ENCODE data around the gene ARFGAP3.

The ARFGAP3 gene

GRCh38 chr22:42856865-42857704 is at the start of gene ARFGAP3:
Gene ARFGAP3, minus strand, starts transcription at chr22:42857273. Its CDS starts 91 bp downstream, at chr22:42857182.
- DNase-seq, result peak; percentile 94

- no peak for DNase-seq
Observed at GRCh38 chr22:42905702-42906183, 48.7 kb upstream of the ARFGAP3 start.

GRCh38 chr22:42905217-42905616 is 48.1 kb upstream of the ARFGAP3 start:
- DNase-seq, result no peak

GRCh38 chr22:42904050-42904449 is 47.0 kb upstream of the ARFGAP3 start:
- no peak for DNase-seq

- no peak for DNase-seq
Observed at GRCh38 chr22:42902875-42903510, 45.9 kb upstream of the ARFGAP3 start.

GRCh38 chr22:42901790-42902508 is 44.9 kb upstream of the ARFGAP3 start:
- DNase-seq, result no peak

GRCh38 chr22:42897960-42898359 is 40.9 kb upstream of the ARFGAP3 start:
- DNase-seq, result no peak

GRCh38 chr22:42895541-42895981 is 38.5 kb upstream of the ARFGAP3 start:
- no peak for DNase-seq

GRCh38 chr22:42895087-42895486 is 38.0 kb upstream of the ARFGAP3 start:
- no peak for DNase-seq

GRCh38 chr22:42893371-42894150 is 36.5 kb upstream of the ARFGAP3 start:
- no peak for DNase-seq

- DNase-seq, result no peak
Observed at GRCh38 chr22:42892571-42893316, 35.7 kb upstream of the ARFGAP3 start.

- DNase-seq, result no peak
Observed at GRCh38 chr22:42892156-42892555, 35.1 kb upstream of the ARFGAP3 start.

- no peak for DNase-seq
Observed at GRCh38 chr22:42891696-42892095, 34.6 kb upstream of the ARFGAP3 start.

- no peak for DNase-seq
Observed at GRCh38 chr22:42891008-42891407, 33.9 kb upstream of the ARFGAP3 start.

GRCh38 chr22:42889304-42889703 is 32.2 kb upstream of the ARFGAP3 start:
- DNase-seq, result peak; percentile 52

- no peak for DNase-seq
Observed at GRCh38 chr22:42887523-42888507, 30.7 kb upstream of the ARFGAP3 start.

GRCh38 chr22:42887120-42887519 is 30.0 kb upstream of the ARFGAP3 start:
- DNase-seq, result no peak

- no peak for DNase-seq
Observed at GRCh38 chr22:42885446-42885845, 28.4 kb upstream of the ARFGAP3 start.

GRCh38 chr22:42884616-42885375 is 27.7 kb upstream of the ARFGAP3 start:
- DNase-seq, result no peak

- no peak for DNase-seq
Observed at GRCh38 chr22:42883970-42884369, 26.9 kb upstream of the ARFGAP3 start.
